Caco-2 (cell line): ENCODE measurements around the gene ABCB1. TPM values are rescaled to one million over a fixed set of nuclear protein-coding genes. Genes with fewer than 3 reads are reported as not detected.

Experiments
- BruUV-seq: library from RNA; stranded (reverse); fragments of 400-500 nt; replicated peaks from 2 replicates; lab custom pipeline; 2021; lab: Mats Ljungman, UMichigan
- CTCF ChIA-PET: fragments of 300-600 bp; sonication (Branson Sonifier 250); formaldehyde crosslinking; loops from one replicate; lab custom pipeline; 2022; ENCODE audit warnings: antibody characterized with exemption; lab: Charles Lee
- POLR2A ChIA-PET: fragments of 300-600 bp; sonication (Branson Sonifier 250); formaldehyde crosslinking; loops from one replicate; lab custom pipeline; 2022; ENCODE audit warnings: antibody characterized with exemption; lab: Charles Lee
- DNase-seq, 2 experiments: peaks; one replicate each; pipeline versions ENCODE4 v3.0.0 to v3.0.0-alpha.2; 2020 to 2022
- H3K27me3 ChIP-seq: replicated peaks from 2 replicates; pipeline ENCODE4 v1.6.0; 2011; ENCODE audit warnings: low read length; ENCODE audit not compliant: control insufficient read depth, insufficient read depth
- H3K36me3 ChIP-seq: 2 replicates; pipeline ENCODE4 v1.5.1; 2011; ENCODE audit warnings: low read length; ENCODE audit not compliant: control insufficient read depth, insufficient read depth
- H3K4me1 ChIP-seq: fragments of 250-450 bp; sonication (Bioruptor Pico); 2 replicates; pipeline ENCODE4 v1.5.1; 2020; ENCODE audit warnings: mild to moderate bottlenecking
- H3K4me3 ChIP-seq: 2 replicates; pipeline ENCODE4 v1.5.1; 2011; ENCODE audit warnings: low read depth, mild to moderate bottlenecking, control low read depth, low read length
- H3K9me3 ChIP-seq: fragments of 250-450 bp; sonication (Bioruptor Pico); 2 replicates; pipeline ENCODE4 v1.5.1; 2020; ENCODE audit warnings: mild to moderate bottlenecking, moderate library complexity
- H3K27ac Mint-ChIP-seq: one replicate; pipeline ENCODE4 v1.8.0; 2022; ENCODE audit warnings: mixed read lengths; ENCODE audit not compliant: unreplicated experiment
- H3K27me3 Mint-ChIP-seq: one replicate; pipeline ENCODE4 v1.8.0; 2022; ENCODE audit warnings: mixed read lengths; ENCODE audit not compliant: insufficient read depth, unreplicated experiment
- H3K36me3 Mint-ChIP-seq: one replicate; pipeline ENCODE4 v1.8.0; 2022; ENCODE audit warnings: mild to moderate bottlenecking, mixed read lengths; ENCODE audit not compliant: insufficient read depth, unreplicated experiment
- H3K4me1 Mint-ChIP-seq: one replicate; pipeline ENCODE4 v1.8.0; 2022; ENCODE audit warnings: low read depth, mixed read lengths; ENCODE audit not compliant: unreplicated experiment
- H3K4me3 Mint-ChIP-seq: one replicate; pipeline ENCODE4 v1.8.0; 2022; ENCODE audit warnings: mild to moderate bottlenecking, moderate library complexity, mixed read lengths; ENCODE audit not compliant: unreplicated experiment
- H3K9me3 Mint-ChIP-seq: one replicate; pipeline ENCODE4 v1.8.0; 2022; ENCODE audit warnings: mixed read lengths; ENCODE audit not compliant: unreplicated experiment
- CTCF ChIP-seq, 2 experiments: fragments of 200-600 bp in 1 of 2; IDR thresholded peaks; 1 replicate in 1 of 2; 2 replicates in 1 of 2; pipeline versions ENCODE4 v1.5.1 to v1.8.0; 2011 to 2022; ENCODE audit warnings: antibody characterized with exemption in 1 of 2, control low read depth in 1 of 2, inconsistent platforms in 1 of 2, low read depth in 1 of 2, low read length in 1 of 2, mild to moderate bottlenecking in 1 of 2, moderate library complexity in 1 of 2; ENCODE audit not compliant: insufficient read depth in 1 of 2, severe bottlenecking in 1 of 2, unreplicated experiment in 1 of 2
- intact Hi-C: fragments of 100-400 bp; cut with micrococcal nuclease; formaldehyde crosslinking; loops from one replicate; pipeline ENCODE4 v1.10.0; 2022; ENCODE audit not compliant: unreplicated experiment
- total RNA-seq: library from RNA; stranded (reverse); gene quantifications from 2 replicates; pipeline ENCODE4 v1.2.3, GENCODE V29; 2022

ABCB1 gene
- total RNA-seq, 1 experiment from 2014 or later: 34.6 TPM

DNA sequence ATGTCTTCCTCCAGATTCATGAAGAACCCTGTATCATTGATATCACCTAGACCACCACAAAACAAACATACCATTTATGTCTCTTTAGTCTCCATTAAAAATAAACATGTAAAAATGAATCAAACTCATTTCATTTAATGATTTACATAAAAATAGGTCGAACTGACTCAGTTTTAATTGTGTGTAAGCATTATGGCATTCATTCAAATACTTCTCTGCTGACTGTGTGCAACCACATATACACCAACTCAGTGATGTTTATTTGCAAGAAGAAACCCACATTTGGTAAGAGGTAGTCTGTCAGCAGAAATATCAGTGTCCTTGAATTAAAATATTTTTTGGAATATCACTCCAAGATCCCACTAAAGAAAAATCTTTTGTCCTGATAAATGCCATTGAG is 30.5 kb downstream of the ABCB1 start:
- Mint-ChIP-seq H3K36me3 (no peaks in the 10 kb centered on the region), H3K4me1 (no peaks in the 10 kb centered on the region), H3K4me3 (no peak overlapping the region), H3K27me3 (no peaks in the 10 kb centered on the region), H3K27ac (no peak overlapping the region), H3K9me3 (no peaks in the 10 kb centered on the region)
- Histone ChIP-seq H3K27me3 (no peaks in the 10 kb centered on the region), H3K9me3 (no peaks in the 10 kb centered on the region), H3K4me3 (no peak overlapping the region), H3K4me1 (peaks cover 19% of the 10 kb centered on the region), H3K36me3 (no peaks in the 10 kb centered on the region)
- TF ChIP-seq CTCF (IDR thresholded peaks at IDR 0.05; ENCODE audit: insufficient read depth in 1 of 2, low read depth in 1 of 2, low read length in 1 of 2, severe bottlenecking in 1 of 2, unreplicated experiment in 1 of 2): no peak
- CTCF ChIA-PET: no interaction called here
- BruUV-seq: no TSS peak
- no peak for DNase-seq
- intact Hi-C loops: no loop called here
- POLR2A ChIA-PET: no interaction called here

DNA sequence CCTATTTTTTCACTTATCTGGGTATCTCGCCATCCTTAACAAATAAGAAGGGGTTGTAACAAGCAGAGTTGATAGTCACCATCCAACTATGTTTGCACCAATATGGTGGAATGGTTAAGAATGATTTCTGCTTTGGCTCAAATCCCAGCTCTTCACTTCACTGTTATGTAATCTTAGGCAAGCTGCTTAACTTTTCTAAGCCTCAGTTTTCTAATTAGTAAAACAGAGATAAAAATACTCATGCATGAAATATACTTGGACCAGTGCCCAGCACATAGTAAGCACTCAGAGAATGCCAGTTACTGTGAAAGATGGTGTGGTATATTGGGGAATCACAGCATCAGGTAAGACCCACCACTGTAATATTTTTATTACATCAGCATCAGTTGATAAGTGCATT is 33.6 kb downstream of the ABCB1 start:
- Mint-ChIP-seq H3K27ac (no peak overlapping the region), H3K27me3 (no peaks in the 10 kb centered on the region), H3K4me1 (peaks cover 7% of the 10 kb centered on the region), H3K9me3 (no peaks in the 10 kb centered on the region), H3K4me3 (no peak overlapping the region), H3K36me3 (no peaks in the 10 kb centered on the region)
- CTCF ChIA-PET: no interaction called here
- DNase-seq: no peak
- H3K27me3 ChIP-seq: no peaks in the 10 kb centered on the region
- BruUV-seq: no TSS peak
- POLR2A ChIA-PET: no interaction called here
- H3K4me3 ChIP-seq: no peak overlapping the region
- intact Hi-C loops: no loop called here
- peaks cover 28% of the 10 kb centered on the region for H3K4me1 ChIP-seq
- no peak for TF ChIP-seq CTCF (IDR thresholded peaks at IDR 0.05; ENCODE audit: insufficient read depth in 1 of 2, low read depth in 1 of 2, low read length in 1 of 2, severe bottlenecking in 1 of 2, unreplicated experiment in 1 of 2)
- H3K9me3 ChIP-seq: no peaks in the 10 kb centered on the region
- H3K36me3 ChIP-seq: no peaks in the 10 kb centered on the region

DNA sequence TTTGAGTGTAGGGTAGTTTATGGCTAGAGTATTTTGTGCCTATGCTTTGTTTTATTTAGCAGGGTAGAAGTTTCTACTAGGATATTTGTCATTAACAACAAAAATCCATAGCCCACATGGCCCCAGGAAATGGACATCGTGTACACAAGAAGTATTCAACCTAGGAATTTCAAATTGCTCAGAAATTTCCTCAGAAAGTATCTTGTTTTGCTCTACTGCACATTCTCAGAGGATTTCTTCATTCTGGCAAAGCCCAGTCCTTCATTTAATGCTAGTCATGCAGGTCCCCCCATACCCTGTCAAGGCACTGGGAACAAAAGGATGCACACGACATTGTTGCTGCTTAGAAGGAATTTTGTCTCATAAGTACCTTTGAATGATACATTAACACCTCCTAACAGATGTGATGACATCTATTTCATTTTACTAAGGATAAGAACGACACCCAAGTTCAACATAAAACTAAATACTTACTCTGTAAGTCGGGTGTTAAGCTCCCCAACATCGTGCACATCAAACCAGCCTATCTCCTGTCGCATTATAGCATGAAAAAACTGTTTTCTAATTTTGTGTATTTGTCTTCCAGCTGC is 34.3 kb downstream of the ABCB1 start:
- Mint-ChIP-seq H3K9me3 (no peaks in the 10 kb centered on the region), H3K27me3 (no peaks in the 10 kb centered on the region), H3K36me3 (no peaks in the 10 kb centered on the region), H3K4me3 (no peak overlapping the region), H3K4me1 (peaks cover 7% of the 10 kb centered on the region), H3K27ac (no peak overlapping the region)
- no peak for DNase-seq
- no peak for TF ChIP-seq CTCF (IDR thresholded peaks at IDR 0.05; ENCODE audit: insufficient read depth in 1 of 2, low read depth in 1 of 2, low read length in 1 of 2, severe bottlenecking in 1 of 2, unreplicated experiment in 1 of 2)
- no TSS peak for BruUV-seq
- peaks cover 28% of the 10 kb centered on the region for H3K4me1 ChIP-seq
- no peak overlapping the region for H3K4me3 ChIP-seq
- H3K27me3 ChIP-seq: no peaks in the 10 kb centered on the region
- POLR2A ChIA-PET: no interaction called here
- H3K9me3 ChIP-seq: no peaks in the 10 kb centered on the region
- CTCF ChIA-PET: no interaction called here
- no peaks in the 10 kb centered on the region for H3K36me3 ChIP-seq
- intact Hi-C loops: no loop called here
